ENCODE data around the gene HOXA1. TPM values are rescaled to one million over a fixed set of nuclear protein-coding genes. Genes with fewer than 3 reads are reported as not detected.

HOXA1 gene
- total RNA-seq, 1 experiment from 2014 or later: 1.4 TPM

GRCh38 chr7:27103489-27104226 lies 7.9 kb upstream of the HOXA1 start:
- Histone ChIP-seq H3K27me3 (ENCODE audit: low read length) (no peaks in the 10 kb centered on the region), H3K4me2 (ENCODE audit: low read length) (no peak overlapping the region), H2AFZ (ENCODE audit: low read length) (no peak overlapping the region), H3K9me2 (replicated peaks; ENCODE audit: low read length) (no peaks in the 10 kb centered on the region), H3K9ac (ENCODE audit: low read length) (no peak overlapping the region), H3K9me3 (ENCODE audit: low read length) (no peaks in the 10 kb centered on the region), H3K4me1 (ENCODE audit: insufficient read depth, low read length) (peaks cover 11% of the 10 kb centered on the region), H3K79me2 (ENCODE audit: low read length) (peaks cover 15% of the 10 kb centered on the region), H3K36me3 (ENCODE audit: low read depth, low read length) (peaks cover 14% of the 10 kb centered on the region; the same call in 1 of the 2 replicates), H3K27ac (ENCODE audit: low read length) (no peak overlapping the region), H3F3A (ENCODE audit: low read length, unreplicated experiment) (no peaks in the 10 kb centered on the region), H3K4me3 (ENCODE audit: low read length) (no peak overlapping the region), H4K20me1 (ENCODE audit: low read length) (no peaks in the 10 kb centered on the region)
- no peak for ATAC-seq
- BruUV-seq (replicated peaks): no TSS peak
- DNase-seq: no peak
- intact Hi-C loops (cut with micrococcal nuclease): no loop called here
- no peak for TF ChIP-seq EZH2phosphoT487 (IDR thresholded peaks at IDR 0.05; ENCODE audit: borderline replicate concordance, low read length)
- no peak for TF ChIP-seq EZH2 (IDR thresholded peaks at IDR 0.05; ENCODE audit: low read length, unreplicated experiment)
- TF ChIP-seq, protein P1, sequence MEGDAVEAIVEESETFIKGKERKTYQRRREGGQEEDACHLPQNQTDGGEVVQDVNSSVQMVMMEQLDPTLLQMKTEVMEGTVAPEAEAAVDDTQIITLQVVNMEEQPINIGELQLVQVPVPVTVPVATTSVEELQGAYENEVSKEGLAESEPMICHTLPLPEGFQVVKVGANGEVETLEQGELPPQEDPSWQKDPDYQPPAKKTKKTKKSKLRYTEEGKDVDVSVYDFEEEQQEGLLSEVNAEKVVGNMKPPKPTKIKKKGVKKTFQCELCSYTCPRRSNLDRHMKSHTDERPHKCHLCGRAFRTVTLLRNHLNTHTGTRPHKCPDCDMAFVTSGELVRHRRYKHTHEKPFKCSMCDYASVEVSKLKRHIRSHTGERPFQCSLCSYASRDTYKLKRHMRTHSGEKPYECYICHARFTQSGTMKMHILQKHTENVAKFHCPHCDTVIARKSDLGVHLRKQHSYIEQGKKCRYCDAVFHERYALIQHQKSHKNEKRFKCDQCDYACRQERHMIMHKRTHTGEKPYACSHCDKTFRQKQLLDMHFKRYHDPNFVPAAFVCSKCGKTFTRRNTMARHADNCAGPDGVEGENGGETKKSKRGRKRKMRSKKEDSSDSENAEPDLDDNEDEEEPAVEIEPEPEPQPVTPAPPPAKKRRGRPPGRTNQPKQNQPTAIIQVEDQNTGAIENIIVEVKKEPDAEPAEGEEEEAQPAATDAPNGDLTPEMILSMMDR (conservative IDR thresholded peaks at IDR 0.05; ENCODE audit: low read depth, low read length): no peak
- ChIA-PET POLR2A (ENCODE audit: unreplicated experiment) (no interaction called here), CTCF (no interaction called here)

DNA sequence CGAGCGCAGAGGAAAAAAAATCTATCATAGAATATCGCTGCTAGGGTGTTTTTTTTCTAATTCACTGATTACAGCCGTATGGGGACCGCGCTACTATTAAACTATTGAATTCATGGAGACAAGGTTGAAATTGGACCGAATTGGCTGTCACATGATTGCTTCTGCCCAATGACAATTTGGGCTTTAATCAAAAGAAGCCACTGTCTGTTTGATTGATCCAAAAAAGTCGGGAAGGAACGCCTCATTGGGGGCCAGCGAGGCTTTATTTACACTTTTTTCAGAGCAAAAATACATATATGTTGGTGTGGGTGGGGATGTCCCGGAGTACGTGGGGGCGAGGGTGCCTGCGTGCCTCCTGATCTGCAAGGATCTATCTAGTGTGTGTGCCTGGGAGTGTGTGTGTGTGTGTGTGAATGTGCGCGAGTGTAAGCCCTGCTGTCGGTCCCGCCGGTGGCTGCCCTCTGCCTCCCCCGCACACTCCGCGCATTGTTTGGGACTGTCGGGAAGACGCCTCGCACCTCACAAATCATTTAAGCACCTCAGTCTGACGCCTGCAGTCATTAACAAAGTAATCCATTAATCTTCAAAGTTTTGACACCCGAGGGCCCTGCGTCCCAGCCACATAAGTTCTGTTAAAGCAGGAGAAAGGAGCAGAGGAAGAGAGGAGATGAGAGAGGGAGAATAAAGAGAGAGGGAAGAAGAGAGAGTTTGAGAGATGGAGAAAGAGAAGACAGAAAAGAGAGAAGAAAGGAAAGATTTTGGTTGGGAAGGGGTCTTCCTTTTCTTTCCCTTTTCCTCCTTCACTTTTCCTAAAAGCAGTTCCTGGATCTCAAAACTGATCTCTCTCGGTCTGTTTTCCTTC lies 7.0 kb upstream of the HOXA1 start, which contains the start of gene HOXA2:
Gene HOXA2 (minus strand): TSS at position 103 of the 862 bp plus-strand sequence. CDS start 183 bp downstream, outside the sequence.
- Histone ChIP-seq H3K9me3 (ENCODE audit: low read length) (no peaks in the 10 kb centered on the region), H3K4me3 (ENCODE audit: low read length) (no peak within 1 kb of the TSS), H3K27me3 (ENCODE audit: low read length) (no peaks in the 10 kb centered on the region), H4K20me1 (ENCODE audit: low read length) (no peaks in the 10 kb centered on the region), H2AFZ (ENCODE audit: low read length) (no peak within 1 kb of the TSS), H3K4me1 (ENCODE audit: insufficient read depth, low read length) (peaks cover 11% of the 10 kb centered on the region), H3K27ac (ENCODE audit: low read length) (no peak within 1 kb of the TSS), H3K4me2 (ENCODE audit: low read length) (no peak within 1 kb of the TSS), H3K9ac (ENCODE audit: low read length) (no peak within 1 kb of the TSS), H3K9me2 (replicated peaks; ENCODE audit: low read length) (no peaks in the 10 kb centered on the region), H3K36me3 (ENCODE audit: low read depth, low read length) (peaks cover 14% of the 10 kb centered on the region; the same call in 1 of the 2 replicates), H3K79me2 (ENCODE audit: low read length) (peaks cover 23% of the 10 kb centered on the region), H3F3A (ENCODE audit: low read length, unreplicated experiment) (no peaks in the 10 kb centered on the region)
- BruUV-seq (replicated peaks): no TSS peak
- intact Hi-C loops (cut with micrococcal nuclease): no loop called here
- no peak for ATAC-seq
- ChIA-PET POLR2A (ENCODE audit: unreplicated experiment) (no interaction called here), CTCF (no interaction called here)
- TF ChIP-seq, protein P1 (conservative IDR thresholded peaks at IDR 0.05; ENCODE audit: low read depth, low read length): no peak
- TF ChIP-seq EZH2 (IDR thresholded peaks at IDR 0.05; ENCODE audit: low read length, unreplicated experiment) (no peak), EZH2phosphoT487 (IDR thresholded peaks at IDR 0.05; ENCODE audit: borderline replicate concordance, low read length) (no peak)
- DNase-seq: no peak

Measured in PC-3 (cell line).